Psoas muscle (tissue), 8 donors: ENCODE results near the gene TIPRL. TPM values are rescaled to one million over a fixed set of nuclear protein-coding genes. Genes with fewer than 3 reads are reported as not detected.

Experiments used
- ATAC-seq, 4 donors: fragments of 200-7000 bp; cut with Tn5 transposase; one replicate each; pipeline ENCODE4 v1.9.1; 2020; ENCODE audit warnings: moderate library complexity in 3 of 4, mild to moderate bottlenecking in 2 of 4
- DNase-seq, 2 donors: peaks; one replicate each; pipeline ENCODE4 v3.0.0-alpha.2; 2020
- H3K27ac ChIP-seq: fragments of 200-600 bp; one replicate; pipeline ENCODE4 v1.8.0; 2022
- H3K27me3 ChIP-seq, 3 donors: fragments of 200-600 bp in 1 of 3; one replicate each; pipeline versions ENCODE4 v1.6.1 to v1.8.0; 2013 to 2022; ENCODE audit warnings: low read length in 2 of 3, mild to moderate bottlenecking in 2 of 3, moderate library complexity in 1 of 3; ENCODE audit not compliant: insufficient read depth in 3 of 3
- H3K36me3 ChIP-seq, 2 donors: fragments of 200-600 bp in 1 of 2; one replicate each; pipeline versions ENCODE4 v1.6.1 to v1.8.0; 2013 to 2022; ENCODE audit warnings: low read depth in 1 of 2, mild to moderate bottlenecking in 1 of 2, moderate library complexity in 1 of 2; ENCODE audit not compliant: insufficient read depth in 1 of 2
- H3K4me1 ChIP-seq: fragments of 200-600 bp; one replicate; pipeline ENCODE4 v1.8.0; 2022
- H3K4me3 ChIP-seq: fragments of 200-600 bp; one replicate; pipeline ENCODE4 v1.8.0; 2022; ENCODE audit warnings: mild to moderate bottlenecking
- H3K9me3 ChIP-seq: fragments of 200-600 bp; one replicate; pipeline ENCODE4 v1.8.0; 2022
- CTCF ChIP-seq: fragments of 200-600 bp; IDR thresholded peaks from one replicate; pipeline ENCODE4 v1.8.0; 2022; ENCODE audit warnings: antibody characterized with exemption
- WGBS, 3 donors: extraction: QIAGEN DNeasy Blood & Tissue Kit; methylation state at CpG; one replicate each; pipeline versions ENCODE4 v1.1.6 to v1.1.7; 2013; 5-methylcytosine and 5-hydroxymethylcytosine counted together
- intact Hi-C, 2 donors: fragments of 100-400 bp; cut with DNase I; formaldehyde crosslinking; loops; one replicate each; pipeline versions ENCODE4 v1.11.0 to v1.14.2; 2022
- polyA plus RNA-seq, 3 donors: library from polyadenylated mRNA; stranded (reverse); fragments of 200-250 nt; gene quantifications; one replicate each; pipeline ENCODE4 v1.2.3, GENCODE V29; 2013
- total RNA-seq, 4 donors: library from RNA; stranded (reverse); fragmentation: NEBNext Ultra II Directional in 2 of 4; extraction: Animal tissue kit (Norgen Biotek cat#: 25700) in 2 of 4; gene quantifications; one replicate each; pipeline versions ENCODE4 v1.2.1 to v1.2.4, GENCODE V29; 2021 to 2023
- donor health status: healthy with polysubstance abuse.
- donor health status: DM: no; HTN: no; CAD: no; lungs with moderate emphysema.
- donor health status: Bipolar disorder and iron deficiency.
- donor health status: healthy.
- donor health status: DM: yes; HTN: yes; CAD: no.
- donor health status: DM: no; HTN: no; CAD: no.
- donor health status: DM: no; HTN: no; CAD: no.
- donor health status: DM: yes; HTN: yes; CAD: no.

The TIPRL gene
- total and polyA plus RNA-seq, 7 donors, result 15.3 to 34.7 (median 30.7) TPM

- no peak for TF ChIP-seq CTCF
- peaks cover 8% of the 10 kb centered on the region for H3K4me1 ChIP-seq
- no peak for DNase-seq
- no peak overlapping the region for H3K27ac ChIP-seq
- 53 to 58% (median 55%) methylated on average over 7 of the region's 7 CpGs for WGBS, 3 donors
- no peaks in the 10 kb centered on the region for H3K9me3 ChIP-seq
- peaks cover 5 to 19% of the 10 kb centered on the region in 2 donors for H3K36me3 ChIP-seq
- intact Hi-C loops, result loop anchor here in 1 of 2 donors (5.0 kb wide), 1 partner anchor 50 kb away; the partner anchor contains the start of gene TIPRL
- no peaks in the 10 kb centered on the region for H3K27me3 ChIP-seq
- ATAC-seq, result no peak
- peak overlapping the region; percentile 95 for H3K4me3 ChIP-seq
Observed at GRCh38 chr1:168227620-168228019, 48.9 kb downstream of the TIPRL start.

GRCh38 chr1:168229893-168230292 lies 51.1 kb downstream of the TIPRL start:
- ATAC-seq, result no peak
- Histone ChIP-seq H3K36me3 (peaks cover 5 to 42% of the 10 kb centered on the region in 2 donors), H3K4me1 (peaks cover 8% of the 10 kb centered on the region), H3K9me3 (no peaks in the 10 kb centered on the region), H3K27me3 (no peaks in the 10 kb centered on the region), H3K27ac (no peak overlapping the region), H3K4me3 (no peak overlapping the region)
- WGBS, 3 donors, result 95 to 97% (median 96%) methylated on average over 4 of the region's 4 CpGs
- TF ChIP-seq CTCF, result no peak
- intact Hi-C loops, result loop anchor here in 1 of 2 donors (5.0 kb wide), 1 partner anchor 53 kb away; the partner anchor contains the start of gene TIPRL
- no peak for DNase-seq

- 94 to 95% (median 95%) methylated on average over 3 of the region's 3 CpGs for WGBS, 3 donors
- TF ChIP-seq CTCF, result no peak
- Histone ChIP-seq H3K27ac (no peak overlapping the region), H3K36me3 (peaks cover 5 to 50% of the 10 kb centered on the region in 2 donors), H3K4me1 (peaks cover 8% of the 10 kb centered on the region), H3K9me3 (no peaks in the 10 kb centered on the region), H3K4me3 (no peak overlapping the region), H3K27me3 (no peaks in the 10 kb centered on the region)
- intact Hi-C loops, result no loop called here
- no peak for DNase-seq
- no peak for ATAC-seq
Observed at GRCh38 chr1:168230709-168231108, 51.9 kb downstream of the TIPRL start.

GRCh38 chr1:168234846-168235547 lies 56.2 kb downstream of the TIPRL start:
- DNase-seq (no peak), ATAC-seq (peak; percentile 54 to 81 (median 74))
- TF ChIP-seq CTCF, result peak; percentile 46
- intact Hi-C loops, result loop anchor here in 1 of 2 donors (5.0 kb wide), 1 partner anchor 87 kb away; no protein-coding TSS in a partner anchor
- H3K27ac ChIP-seq, result no peak overlapping the region
- peaks cover 5 to 91% of the 10 kb centered on the region in 2 donors for H3K36me3 ChIP-seq
- no peak overlapping the region for H3K4me3 ChIP-seq
- H3K27me3 ChIP-seq, result no peaks in the 10 kb centered on the region
- 92 to 96% (median 96%) methylated on average over 8 of the region's 8 CpGs for WGBS, 3 donors
- H3K9me3 ChIP-seq, result no peaks in the 10 kb centered on the region
- H3K4me1 ChIP-seq, result no peaks in the 10 kb centered on the region

GRCh38 chr1:168235548-168235885 lies 56.8 kb downstream of the TIPRL start:
- Histone ChIP-seq H3K36me3 (peaks cover 5 to 96% of the 10 kb centered on the region in 2 donors), H3K4me3 (no peak overlapping the region), H3K4me1 (no peaks in the 10 kb centered on the region), H3K27me3 (no peaks in the 10 kb centered on the region), H3K27ac (no peak overlapping the region), H3K9me3 (no peaks in the 10 kb centered on the region)
- ATAC-seq (no peak), DNase-seq (no peak)
- intact Hi-C loops, result loop anchor here in 1 of 2 donors (5.0 kb wide), 1 partner anchor 87 kb away; no protein-coding TSS in a partner anchor
- TF ChIP-seq CTCF, result no peak
